ENCODE measurements around the gene DHFR2.
"Not testable (repeated sequence)": the region's sequence is repeated elsewhere in the genome, so short reads cannot be mapped to it uniquely, and the experiment has no call there.

Gene DHFR2

GRCh38 chr3:94083261-94083660 lies 20.5 kb upstream of the DHFR2 start:
- H3K36me3 ChIP-seq (ENCODE audit: insufficient read depth, low read length): peaks cover 14% of the 10 kb centered on the region; the same call in 1 of the 2 replicates

GRCh38 chr3:94082391-94082937 lies 19.7 kb upstream of the DHFR2 start:
- no peak overlapping the region for H3K9ac ChIP-seq (ENCODE audit: low read depth, low read length)
- WGBS: 92% methylated on average over 8 of the region's 8 CpGs
- no peak overlapping the region for H3K4me3 ChIP-seq (ENCODE audit: low read length)
- peaks cover 14% of the 10 kb centered on the region; the same call in 1 of the 2 replicates for H3K36me3 ChIP-seq (ENCODE audit: insufficient read depth, low read length)
- H3K27ac ChIP-seq (ENCODE audit: low read depth, low read length): no peak overlapping the region
- H3K9me3 ChIP-seq (ENCODE audit: insufficient read depth, low read depth, low read length): no peaks in the 10 kb centered on the region
- H3K4me1 ChIP-seq (ENCODE audit: insufficient read depth, low read length): 0 out of 2 replicates have a peak, but pooled peaks cover 5% of the 10 kb centered on the region
- no peaks in the 10 kb centered on the region for H3K27me3 ChIP-seq (ENCODE audit: insufficient read depth, low read length)

More at GRCh38 chr3:94083261-94083660, 20.5 kb upstream of the DHFR2 start:
- no peaks in the 10 kb centered on the region for H3K27me3 ChIP-seq (ENCODE audit: insufficient read depth, low read length)
- no peak overlapping the region for H3K27ac ChIP-seq (ENCODE audit: low read depth, low read length)
- H3K4me3 ChIP-seq (ENCODE audit: low read length): no peak overlapping the region
- H3K4me1 ChIP-seq (ENCODE audit: insufficient read depth, low read length): 0 out of 2 replicates have a peak, but pooled peaks cover 5% of the 10 kb centered on the region
- WGBS: 94% methylated on average over 4 of the region's 4 CpGs
- H3K9ac ChIP-seq (ENCODE audit: low read depth, low read length): no peak overlapping the region
- H3K9me3 ChIP-seq (ENCODE audit: insufficient read depth, low read depth, low read length): no peaks in the 10 kb centered on the region

- H3K9me3 ChIP-seq (ENCODE audit: insufficient read depth, low read depth, low read length): no peaks in the 10 kb centered on the region
- H3K36me3 ChIP-seq (ENCODE audit: insufficient read depth, low read length): peaks cover 12% of the 10 kb centered on the region; the same call in 1 of the 2 replicates
- H3K27me3 ChIP-seq (ENCODE audit: insufficient read depth, low read length): no peaks in the 10 kb centered on the region
- H3K27ac ChIP-seq (ENCODE audit: low read depth, low read length): no peak overlapping the region
- 96% methylated on average over 5 of the region's 5 CpGs for WGBS
- 0 out of 2 replicates have a peak, but pooled peaks cover 5% of the 10 kb centered on the region for H3K4me1 ChIP-seq (ENCODE audit: insufficient read depth, low read length)
- H3K4me3 ChIP-seq (ENCODE audit: low read length): no peak overlapping the region
- no peak overlapping the region for H3K9ac ChIP-seq (ENCODE audit: low read depth, low read length)
These were observed 19.2 kb upstream of the DHFR2 start for GRCh38 chr3:94081884-94082283.

GRCh38 chr3:94080552-94080951 lies 17.8 kb upstream of the DHFR2 start:
- H3K4me3 ChIP-seq (ENCODE audit: low read length); H3K27ac ChIP-seq (ENCODE audit: low read depth, low read length); H3K27me3 ChIP-seq (ENCODE audit: insufficient read depth, low read length); H3K4me1 ChIP-seq (ENCODE audit: insufficient read depth, low read length); H3K9ac ChIP-seq (ENCODE audit: low read depth, low read length); H3K9me3 ChIP-seq (ENCODE audit: insufficient read depth, low read depth, low read length); H3K36me3 ChIP-seq (ENCODE audit: insufficient read depth, low read length): not testable (repeated sequence)
- WGBS: 90% methylated on average over 5 of the region's 5 CpGs

GRCh38 chr3:94076055-94076454 lies 13.3 kb upstream of the DHFR2 start:
- WGBS: 91% methylated on average over 3 of the region's 3 CpGs
- H3K27me3 ChIP-seq (ENCODE audit: insufficient read depth, low read length): no peaks in the 10 kb centered on the region
- 0 out of 2 replicates have a peak, but pooled peaks cover 3% of the 10 kb centered on the region for H3K4me1 ChIP-seq (ENCODE audit: insufficient read depth, low read length)
- no peak overlapping the region for H3K9ac ChIP-seq (ENCODE audit: low read depth, low read length)
- H3K27ac ChIP-seq (ENCODE audit: low read depth, low read length): no peak overlapping the region
- H3K9me3 ChIP-seq (ENCODE audit: insufficient read depth, low read depth, low read length): no peaks in the 10 kb centered on the region
- no peaks in the 10 kb centered on the region for H3K36me3 ChIP-seq (ENCODE audit: insufficient read depth, low read length)
- H3K4me3 ChIP-seq (ENCODE audit: low read length): no peak overlapping the region

- no peak overlapping the region for H3K27ac ChIP-seq (ENCODE audit: low read depth, low read length)
These were observed 9.1 kb upstream of the DHFR2 start for GRCh38 chr3:94071713-94072284.

GRCh38 chr3:94070341-94070911 lies 7.7 kb upstream of the DHFR2 start:
- WGBS: 94% methylated on average over 6 of the region's 6 CpGs
- Histone ChIP-seq H3K4me1 (ENCODE audit: insufficient read depth, low read length) (no peaks in the 10 kb centered on the region), H3K36me3 (ENCODE audit: insufficient read depth, low read length) (peaks cover 8% of the 10 kb centered on the region; the same call in 1 of the 2 replicates), H3K27ac (ENCODE audit: low read depth, low read length) (no peak overlapping the region), H3K9ac (ENCODE audit: low read depth, low read length) (no peak overlapping the region), H3K4me3 (ENCODE audit: low read length) (no peak overlapping the region), H3K27me3 (ENCODE audit: insufficient read depth, low read length) (no peaks in the 10 kb centered on the region), H3K9me3 (ENCODE audit: insufficient read depth, low read depth, low read length) (no peaks in the 10 kb centered on the region)

More at GRCh38 chr3:94071713-94072284, 9.1 kb upstream of the DHFR2 start:
- Histone ChIP-seq H3K36me3 (ENCODE audit: insufficient read depth, low read length) (peaks cover 5% of the 10 kb centered on the region; the same call in 1 of the 2 replicates), H3K4me1 (ENCODE audit: insufficient read depth, low read length) (no peaks in the 10 kb centered on the region), H3K9ac (ENCODE audit: low read depth, low read length) (no peak overlapping the region), H3K27me3 (ENCODE audit: insufficient read depth, low read length) (no peaks in the 10 kb centered on the region), H3K9me3 (ENCODE audit: insufficient read depth, low read depth, low read length) (no peaks in the 10 kb centered on the region), H3K4me3 (ENCODE audit: low read length) (no peak overlapping the region)
- 97% methylated on average over 4 of the region's 4 CpGs for whole genome bisulfite sequencing

GRCh38 chr3:94069194-94069813 lies 6.6 kb upstream of the DHFR2 start:
- Histone ChIP-seq H3K36me3 (ENCODE audit: insufficient read depth, low read length) (peaks cover 8% of the 10 kb centered on the region; the same call in 1 of the 2 replicates), H3K27me3 (ENCODE audit: insufficient read depth, low read length) (no peaks in the 10 kb centered on the region), H3K9ac (ENCODE audit: low read depth, low read length) (no peak overlapping the region), H3K4me1 (ENCODE audit: insufficient read depth, low read length) (no peaks in the 10 kb centered on the region), H3K9me3 (ENCODE audit: insufficient read depth, low read depth, low read length) (no peaks in the 10 kb centered on the region), H3K27ac (ENCODE audit: low read depth, low read length) (no peak overlapping the region), H3K4me3 (ENCODE audit: low read length) (no peak overlapping the region)
- WGBS: 40% methylated on average over 1 of the region's 4 CpGs

GRCh38 chr3:94066506-94067500 lies 4.1 kb upstream of the DHFR2 start:
- Histone ChIP-seq H3K36me3 (ENCODE audit: insufficient read depth, low read length) (peaks cover 8% of the 10 kb centered on the region; the same call in 1 of the 2 replicates), H3K9me3 (ENCODE audit: insufficient read depth, low read depth, low read length) (no peaks in the 10 kb centered on the region), H3K4me1 (ENCODE audit: insufficient read depth, low read length) (peaks cover 3% of the 10 kb centered on the region), H3K9ac (ENCODE audit: low read depth, low read length) (no peak overlapping the region), H3K4me3 (ENCODE audit: low read length) (no peak overlapping the region), H3K27me3 (ENCODE audit: insufficient read depth, low read length) (no peaks in the 10 kb centered on the region), H3K27ac (ENCODE audit: low read depth, low read length) (no peak overlapping the region)
- whole genome bisulfite sequencing: 92% methylated on average over 6 of the region's 6 CpGs

- Histone ChIP-seq H3K36me3 (ENCODE audit: insufficient read depth, low read length) (peaks cover 8% of the 10 kb centered on the region; the same call in 1 of the 2 replicates), H3K27me3 (ENCODE audit: insufficient read depth, low read length) (no peaks in the 10 kb centered on the region), H3K9ac (ENCODE audit: low read depth, low read length) (no peak overlapping the region), H3K4me1 (ENCODE audit: insufficient read depth, low read length) (peaks cover 4% of the 10 kb centered on the region), H3K27ac (ENCODE audit: low read depth, low read length) (no peak overlapping the region), H3K9me3 (ENCODE audit: insufficient read depth, low read depth, low read length) (no peaks in the 10 kb centered on the region), H3K4me3 (ENCODE audit: low read length) (no peak overlapping the region)
- WGBS: 96% methylated on average over 1 of the region's 1 CpG
These were observed 3.2 kb upstream of the DHFR2 start for GRCh38 chr3:94065819-94066480.

Data from HUES64 (cell line).